Left ventricle myocardium superior (tissue), 1 donor: ENCODE results near the gene IPP. TPM values are rescaled to one million over a fixed set of nuclear protein-coding genes. Genes with fewer than 3 reads are reported as not detected.

Experiments
- ATAC-seq: fragments of 200-7000 bp; cut with Tn5 transposase; one replicate; pipeline ENCODE4 v1.9.1; 2020; ENCODE audit warnings: mild to moderate bottlenecking, moderate library complexity
- DNase-seq: peaks from one replicate; pipeline ENCODE4 v3.0.0-alpha.2; 2020
- intact Hi-C: fragments of 100-400 bp; cut with micrococcal nuclease; formaldehyde crosslinking; loops from one replicate; pipeline ENCODE4 v1.11.0; 2022
- long read RNA-seq: library from polyadenylated mRNA; unstranded; transcript quantifications from one replicate; pipeline ENCODE4 v2.0.0, GENCODE V29; 2021
- total RNA-seq: library from RNA; stranded (reverse); fragmentation: NEBNext Ultra II Directional; extraction: Animal tissue kit (Norgen Biotek cat#: 25700); gene quantifications from one replicate; pipeline ENCODE4 v1.2.1, GENCODE V29; 2021
- donor health status: DM: no; HTN: yes; CAD: no; lungs with severe emphysema.

Gene IPP
- total RNA-seq: 12.2 TPM
- long read RNA-seq, transcript IPP-202 (9 exons, 3,113 nt): major isoform, 11 of 24 reads
- long read RNA-seq, partial matches to known transcripts: 7 of 24 reads
- long read RNA-seq, other reads (novel, unspliced or antisense): 6 of 24 reads

GRCh38 chr1:45750298-45751038 is at the start of gene IPP:
Gene IPP, minus strand, starts transcription at chr1:45750653. Its CDS starts 4,242 bp downstream, at chr1:45746411.
- ATAC-seq: peak; percentile 99
- intact Hi-C loops: no loop called here
- DNase-seq: peak; percentile 99

DNA sequence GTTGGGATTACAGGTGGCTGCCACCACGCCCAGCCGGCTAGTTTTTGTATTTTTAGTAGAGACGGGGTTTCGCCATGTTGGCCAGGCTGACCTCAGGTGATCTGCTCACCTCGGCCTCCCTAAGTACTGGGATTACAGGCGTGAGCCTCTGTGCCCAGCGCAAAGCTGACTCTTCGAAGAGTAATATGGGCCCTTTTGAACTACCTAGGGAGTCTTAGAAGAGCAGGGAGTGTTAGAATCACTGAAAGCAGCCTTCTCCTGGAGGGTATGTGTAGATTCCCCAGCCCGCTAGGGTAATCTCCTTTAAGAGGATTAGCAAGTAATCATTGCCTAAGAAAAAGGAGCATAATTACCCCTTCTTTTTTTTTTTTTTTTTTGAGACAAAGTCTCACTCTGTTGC is 46.5 kb upstream of the IPP start:
- ATAC-seq: no peak
- DNase-seq: no peak
- intact Hi-C loops: no loop called here

- ATAC-seq (no peak), DNase-seq (no peak)
- intact Hi-C loops: no loop called here
These were observed 45.9 kb upstream of the IPP start for GRCh38 chr1:45796381-45796780.

GRCh38 chr1:45793942-45794604 is 43.6 kb upstream of the IPP start:
- DNase-seq: no peak
- no peak for ATAC-seq
- intact Hi-C loops: no loop called here

DNA sequence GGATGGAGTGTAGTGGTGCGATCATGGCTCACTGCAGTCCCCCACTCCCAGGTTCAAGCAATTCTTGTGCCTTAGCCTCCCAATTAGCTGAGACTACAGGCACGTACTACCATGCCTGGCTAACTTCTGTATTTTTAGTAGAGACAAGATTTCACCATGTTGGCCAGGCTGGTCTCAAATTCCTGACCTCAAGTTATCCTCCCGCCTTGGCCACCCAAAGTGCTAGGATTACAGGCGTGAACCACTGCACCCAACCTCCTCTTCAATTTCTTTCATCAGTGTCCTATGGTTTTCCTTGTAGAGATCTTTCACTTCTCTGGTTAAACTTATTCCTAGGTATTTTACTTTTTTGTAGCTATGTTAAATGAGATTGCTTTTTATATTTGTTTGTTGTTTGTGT is 42.3 kb upstream of the IPP start:
- DNase-seq: no peak
- no peak for ATAC-seq
- intact Hi-C loops: no loop called here

- DNase-seq: no peak
- ATAC-seq: no peak
- intact Hi-C loops: no loop called here
These were observed 39.1 kb upstream of the IPP start for GRCh38 chr1:45789601-45790000.

- DNase-seq: no peak
- ATAC-seq: no peak
- intact Hi-C loops: no loop called here
These were observed 37.5 kb upstream of the IPP start for GRCh38 chr1:45787905-45788304.

GRCh38 chr1:45785583-45785982 is 35.1 kb upstream of the IPP start:
- intact Hi-C loops: no loop called here
- ATAC-seq (no peak), DNase-seq (no peak)

DNA sequence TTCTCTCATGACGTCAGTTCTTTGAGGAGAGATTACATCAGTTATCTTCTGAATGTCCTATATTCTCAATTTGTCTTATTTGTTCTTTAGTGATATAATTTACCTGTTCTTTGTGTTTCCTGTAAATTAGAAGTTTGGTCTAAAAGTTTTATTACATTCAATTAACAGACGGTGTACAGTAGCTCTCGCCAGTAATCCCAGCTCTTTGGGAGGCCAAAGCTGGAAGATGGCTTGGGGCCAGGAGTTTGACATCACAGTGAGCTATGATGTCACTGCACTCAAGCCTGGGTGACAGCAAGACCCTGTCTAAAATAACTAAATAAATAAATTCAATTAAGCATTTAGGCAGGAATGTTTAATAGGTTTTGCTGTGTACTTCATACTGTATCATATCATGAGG is 25.3 kb upstream of the IPP start:
- intact Hi-C loops: no loop called here
- ATAC-seq (no peak), DNase-seq (no peak)

DNA sequence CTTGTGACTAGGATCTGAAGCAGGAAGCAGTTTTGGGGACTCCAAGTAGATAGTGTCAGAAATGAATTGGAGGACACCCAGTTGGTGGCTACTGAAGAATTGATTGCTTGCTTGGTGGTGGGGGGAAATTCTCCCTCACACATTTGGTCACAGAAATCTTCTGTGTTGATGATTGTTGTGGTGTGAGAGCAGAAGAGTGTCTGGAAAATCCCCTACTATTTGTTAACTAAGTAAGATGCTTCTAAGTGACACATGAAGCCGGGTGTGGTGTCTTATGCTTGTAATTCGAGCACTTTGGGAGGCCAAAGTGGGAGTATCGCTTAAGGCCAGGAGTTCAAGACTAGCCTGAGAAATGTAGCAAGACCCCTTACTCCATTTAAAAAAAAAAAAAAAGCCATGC is 22.5 kb upstream of the IPP start:
- DNase-seq (no peak), ATAC-seq (no peak)
- intact Hi-C loops: no loop called here

DNA sequence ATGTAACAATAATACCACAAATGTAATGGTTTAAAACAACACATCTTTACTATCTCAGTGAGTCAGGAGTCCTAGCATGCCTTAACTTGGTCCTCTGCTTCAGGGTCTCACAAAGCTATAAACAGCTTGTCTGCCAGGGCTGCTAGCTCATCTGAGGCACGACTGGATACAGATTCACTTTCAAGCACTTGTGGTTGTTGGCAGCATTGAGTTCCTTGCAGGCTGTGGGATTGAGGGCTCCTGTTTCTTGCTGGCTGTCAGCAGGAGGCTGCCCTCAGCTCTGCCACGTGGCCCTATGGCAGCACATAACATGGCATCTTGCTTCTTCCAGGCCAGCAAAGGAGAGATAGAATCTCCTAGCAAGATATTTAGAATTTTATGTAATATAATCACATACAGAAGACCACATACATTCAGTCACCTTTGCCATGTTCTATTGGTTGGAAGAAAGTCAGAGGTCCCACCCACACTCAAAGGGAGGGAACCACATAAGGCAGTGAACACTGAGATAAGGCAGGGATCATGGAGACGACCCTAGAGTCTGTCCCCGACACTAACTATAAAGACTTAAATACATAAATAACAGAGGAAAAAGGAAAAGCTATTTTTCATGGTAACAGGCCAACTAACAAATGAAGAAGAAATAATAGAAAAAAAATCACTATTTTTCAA is 18.9 kb upstream of the IPP start:
- ATAC-seq (no peak), DNase-seq (no peak)
- intact Hi-C loops: no loop called here

GRCh38 chr1:45767035-45767434 is 16.6 kb upstream of the IPP start:
- intact Hi-C loops: no loop called here
- DNase-seq: no peak
- no peak for ATAC-seq

GRCh38 chr1:45765999-45766792 is 15.7 kb upstream of the IPP start:
- no peak for ATAC-seq
- DNase-seq: no peak
- intact Hi-C loops: no loop called here

DNA sequence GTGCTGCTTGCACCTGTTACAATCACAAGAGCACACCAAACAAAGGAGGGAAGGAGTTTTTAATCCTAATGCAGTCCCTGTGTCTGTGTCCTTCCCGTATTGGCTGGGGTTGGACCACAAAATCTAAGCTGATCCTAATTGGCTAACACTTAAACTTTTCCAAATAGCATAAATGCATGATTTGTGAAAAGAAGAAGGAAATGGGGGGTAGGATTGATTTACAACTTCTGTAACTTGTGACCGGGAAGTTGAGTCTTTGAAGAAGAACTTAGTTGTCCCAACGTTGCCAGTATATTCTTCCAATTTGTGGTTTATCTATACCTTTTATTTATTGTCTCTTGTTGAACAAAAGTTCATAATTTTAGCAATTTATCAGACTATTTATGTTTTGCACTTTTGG is 11.8 kb upstream of the IPP start:
- DNase-seq: no peak
- intact Hi-C loops: no loop called here
- no peak for ATAC-seq

DNA sequence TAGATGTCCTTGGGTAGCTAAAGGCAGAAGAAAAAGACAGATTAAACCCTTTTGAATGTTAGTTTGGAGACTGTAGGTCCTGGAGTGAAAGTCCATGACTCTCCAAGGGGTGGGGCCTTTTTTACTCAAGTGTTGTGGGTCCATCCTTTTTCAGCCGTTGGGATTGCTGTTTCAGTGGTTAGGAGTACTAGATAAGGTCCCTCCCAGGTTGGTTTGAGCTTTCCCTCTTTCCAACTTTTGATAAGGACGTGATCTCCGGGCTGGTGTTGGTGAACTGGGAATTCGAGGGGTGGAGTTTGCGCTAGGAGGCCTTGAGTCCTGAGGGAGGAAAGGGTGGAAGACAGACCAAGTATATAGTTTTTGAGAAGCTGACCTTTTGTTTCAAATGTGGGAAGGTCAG is 5.2 kb upstream of the IPP start:
- no peak for DNase-seq
- no peak for ATAC-seq
- intact Hi-C loops: no loop called here

DNA sequence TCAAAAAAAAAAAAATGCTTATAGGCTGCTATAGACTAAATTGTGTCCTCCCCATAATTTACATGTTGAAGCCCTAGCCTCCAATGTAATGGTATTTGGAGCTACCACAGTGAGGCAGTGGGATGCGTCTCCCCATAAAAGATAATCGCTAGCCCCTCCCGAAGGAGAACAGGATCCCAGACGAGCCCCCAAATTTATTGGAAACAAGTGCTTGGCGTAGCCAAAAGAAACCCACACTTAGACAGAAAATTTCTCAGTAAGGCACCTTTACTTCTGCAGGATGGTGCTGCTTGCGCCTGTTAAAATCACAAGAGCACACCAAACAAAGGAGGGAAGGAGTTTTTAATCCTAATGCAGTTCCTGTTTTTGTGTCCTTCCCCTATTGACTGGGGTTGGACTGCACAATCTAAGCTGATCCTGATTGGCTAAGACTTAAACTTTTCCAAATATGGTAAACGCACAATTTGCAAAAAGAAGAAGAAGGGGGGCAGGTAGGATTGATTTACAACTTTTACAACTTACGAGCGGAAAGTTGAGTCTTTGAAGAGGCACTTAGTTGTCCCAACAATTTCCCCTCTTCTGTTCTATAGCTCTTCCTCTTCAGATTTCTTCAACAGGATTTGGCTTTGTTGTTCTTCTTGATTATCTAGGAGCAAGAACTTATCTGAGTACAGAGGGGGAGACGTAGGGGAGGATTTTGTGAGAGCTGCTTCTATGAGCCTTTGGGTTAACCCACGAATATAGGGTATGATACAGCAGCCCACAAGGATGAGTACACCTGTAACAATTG is 3.0 kb upstream of the IPP start:
- intact Hi-C loops: no loop called here
- ATAC-seq (no peak), DNase-seq (no peak)

- ATAC-seq (no peak), DNase-seq (no peak)
- intact Hi-C loops: no loop called here
These were observed 2.1 kb upstream of the IPP start for GRCh38 chr1:45752441-45753052.

DNA sequence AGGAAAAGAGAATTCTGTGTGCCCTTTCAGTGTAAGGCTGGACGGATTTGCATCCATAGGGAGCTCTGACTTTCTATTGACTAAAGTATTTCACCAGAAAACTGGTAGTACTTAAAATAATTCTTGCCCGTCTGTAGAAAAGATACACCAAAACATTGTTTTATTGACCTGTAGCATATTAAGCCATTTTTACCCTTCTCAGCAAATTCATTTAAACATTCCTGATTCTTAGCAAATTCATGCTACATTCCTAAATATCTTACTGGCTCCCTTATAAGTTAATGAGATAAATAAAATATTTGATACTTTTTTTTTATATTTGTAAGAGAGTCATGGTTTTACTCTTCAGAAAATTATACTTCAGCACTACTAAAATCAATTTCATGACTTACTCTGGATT is 1.6 kb upstream of the IPP start:
- intact Hi-C loops: no loop called here
- DNase-seq (no peak), ATAC-seq (no peak)
